Activated T-cell treated with anti-CD3 and anti-CD28 coated beads for 4 hours (primary cell): Measurements from ENCODE around the gene FAM168B.
A peak's percentile ranks its signal among the peaks of the same experiment; 100 is the strongest.

ENCODE experiments used
- DNase-seq: peaks from one replicate; pipeline ENCODE4 v3.0.0-alpha.2; 2020

FAM168B gene

DNA sequence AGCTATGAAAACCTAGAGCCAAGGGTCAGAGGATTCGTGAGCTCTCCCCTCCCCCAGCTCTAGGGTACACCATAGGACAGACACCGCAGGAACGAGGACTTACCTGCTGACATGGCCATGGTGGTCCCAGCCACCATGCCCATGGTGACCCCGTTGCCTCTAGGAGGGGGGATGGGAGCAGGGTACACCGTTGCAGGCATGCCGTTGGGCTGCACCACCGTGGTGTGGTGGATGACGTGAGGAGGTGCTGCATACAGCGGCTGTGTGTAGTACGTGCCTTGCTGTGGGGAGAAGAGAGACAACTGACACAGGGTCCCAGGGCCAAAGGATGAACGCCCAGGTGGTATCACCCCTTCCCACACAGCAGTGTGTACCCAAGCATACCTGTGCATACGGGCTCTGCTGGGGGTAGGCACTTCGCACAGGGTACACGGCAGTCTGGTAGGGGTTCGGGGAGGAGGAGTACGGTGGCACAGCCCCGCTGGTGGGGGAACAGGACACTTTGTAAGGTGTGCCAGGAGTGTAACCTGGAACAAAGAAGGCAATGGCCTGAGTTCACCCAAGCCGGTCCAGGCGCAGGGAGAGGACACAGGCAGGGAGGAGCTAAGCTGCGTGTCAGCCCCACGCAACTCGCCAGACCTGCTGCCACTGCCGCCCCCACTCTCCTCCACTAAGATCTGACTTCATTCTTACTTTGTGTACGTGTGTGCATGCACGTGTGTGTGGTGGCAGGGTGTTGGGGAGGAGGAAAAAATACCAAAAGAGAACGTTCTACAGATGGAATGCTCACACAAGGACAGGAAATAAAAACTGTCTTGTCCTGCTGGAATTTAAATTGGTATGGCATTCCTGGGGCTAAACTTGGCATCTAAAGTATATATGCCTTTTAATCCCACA lies 37.8 kb downstream of the FAM168B start:
- no peak for DNase-seq

DNA sequence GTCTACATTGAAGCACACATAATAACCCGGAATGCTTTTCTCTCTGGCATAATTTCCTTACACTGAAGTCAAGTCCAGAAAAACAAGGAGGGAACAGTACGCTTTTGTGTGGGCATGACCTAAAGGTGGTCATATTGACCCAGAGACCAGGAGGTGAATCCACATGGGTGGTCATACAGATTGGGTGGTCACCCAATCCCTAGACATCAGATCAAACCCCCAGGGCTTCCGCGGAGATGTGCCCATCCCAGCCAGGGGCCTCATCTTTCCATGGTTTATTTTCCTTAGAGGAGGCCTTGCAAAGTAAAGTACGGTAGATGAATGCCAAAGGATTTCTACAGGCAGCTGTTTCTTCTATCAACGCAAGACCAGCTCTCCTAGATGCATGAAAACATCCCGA lies 38.8 kb downstream of the FAM168B start:
- no peak for DNase-seq

DNA sequence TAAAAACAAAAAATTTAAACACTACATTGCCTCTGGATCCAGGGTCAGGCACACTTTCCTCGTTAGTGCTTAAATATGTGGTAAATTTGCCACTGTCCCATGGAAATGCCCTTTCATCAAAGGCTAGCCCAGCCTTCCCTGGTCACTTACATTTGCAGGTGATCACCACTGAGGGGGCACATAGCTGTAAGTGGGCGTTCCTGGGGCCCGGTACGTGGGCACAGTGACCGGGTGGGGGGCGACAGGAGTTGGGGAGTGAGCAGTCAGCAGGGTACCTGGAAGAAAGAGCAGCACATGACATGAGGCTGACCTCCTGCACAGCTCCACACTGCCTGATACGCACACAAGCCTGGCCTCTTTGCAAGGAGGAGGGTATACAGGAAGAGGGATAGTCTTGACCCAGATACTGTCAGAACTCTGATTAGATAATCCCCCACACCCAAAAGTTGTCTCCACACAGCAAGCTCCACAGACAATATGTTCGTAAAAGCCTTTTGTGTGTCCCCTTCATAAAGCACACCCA lies 40.5 kb downstream of the FAM168B start:
- DNase-seq: no peak

DNA sequence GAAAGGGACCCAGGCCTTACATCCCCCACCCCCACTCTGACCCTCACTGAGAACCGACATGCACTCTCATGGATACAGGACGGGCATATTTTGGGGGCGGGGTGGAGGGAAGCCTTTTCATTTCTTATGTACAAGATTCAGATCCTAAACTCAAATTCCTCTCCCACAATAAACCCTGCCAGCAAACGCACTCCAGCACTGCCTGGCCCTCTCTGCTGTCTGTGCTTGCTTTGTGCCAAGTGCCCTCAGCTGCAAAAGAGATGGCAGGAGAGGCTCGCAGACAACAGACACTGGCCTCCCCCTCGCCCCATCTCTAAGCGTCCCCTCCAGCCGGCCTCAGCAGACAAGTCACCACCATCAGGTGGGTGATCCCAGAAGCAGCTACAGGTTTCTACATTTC lies 42.4 kb downstream of the FAM168B start:
- DNase-seq: no peak

DNA sequence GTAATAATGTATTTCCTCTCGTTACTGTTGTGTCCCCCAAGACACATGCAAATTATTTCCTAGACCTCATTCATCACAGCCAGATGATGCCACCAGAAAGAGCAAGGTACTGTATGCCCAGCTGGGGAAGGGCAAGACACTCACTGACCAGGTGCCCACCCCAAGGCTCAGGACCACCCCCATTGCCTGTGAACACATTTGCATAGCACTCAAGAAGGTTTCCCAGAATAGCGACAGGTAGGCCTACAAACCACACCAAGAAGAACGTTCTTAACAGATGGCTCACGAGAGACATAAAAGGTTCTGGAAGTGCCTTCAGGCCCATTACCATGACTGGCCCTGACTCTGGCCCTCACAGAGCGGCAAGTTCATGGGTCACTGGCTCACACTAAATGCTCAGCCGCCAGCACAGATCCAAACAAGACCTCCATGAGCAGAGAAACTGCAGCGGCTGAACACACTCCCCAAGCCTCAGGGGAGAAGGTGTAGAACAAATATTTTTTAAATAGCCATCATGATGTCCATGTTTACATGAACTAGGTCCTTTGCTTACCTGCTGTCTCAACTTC lies 44.0 kb downstream of the FAM168B start:
- DNase-seq: no peak

DNA sequence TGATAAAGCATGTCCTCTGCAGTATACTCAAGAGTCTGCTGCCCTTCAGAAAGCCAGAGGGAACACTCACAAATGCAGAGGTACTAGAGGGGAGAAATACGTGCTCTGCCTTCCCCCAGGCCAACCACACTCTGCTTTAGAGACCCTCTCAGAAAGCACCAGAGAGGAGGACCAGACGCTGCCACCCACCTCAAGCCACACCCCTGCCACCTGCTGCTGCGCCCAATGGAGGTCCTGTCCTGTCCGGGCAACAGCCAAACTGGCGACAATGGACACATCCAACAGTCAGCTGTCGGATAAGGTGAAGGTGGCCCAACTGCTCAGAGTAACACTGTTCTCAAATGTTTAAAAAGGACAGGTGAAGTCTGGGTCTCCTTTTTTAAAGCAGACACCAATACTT lies 44.6 kb downstream of the FAM168B start:
- no peak for DNase-seq

DNA sequence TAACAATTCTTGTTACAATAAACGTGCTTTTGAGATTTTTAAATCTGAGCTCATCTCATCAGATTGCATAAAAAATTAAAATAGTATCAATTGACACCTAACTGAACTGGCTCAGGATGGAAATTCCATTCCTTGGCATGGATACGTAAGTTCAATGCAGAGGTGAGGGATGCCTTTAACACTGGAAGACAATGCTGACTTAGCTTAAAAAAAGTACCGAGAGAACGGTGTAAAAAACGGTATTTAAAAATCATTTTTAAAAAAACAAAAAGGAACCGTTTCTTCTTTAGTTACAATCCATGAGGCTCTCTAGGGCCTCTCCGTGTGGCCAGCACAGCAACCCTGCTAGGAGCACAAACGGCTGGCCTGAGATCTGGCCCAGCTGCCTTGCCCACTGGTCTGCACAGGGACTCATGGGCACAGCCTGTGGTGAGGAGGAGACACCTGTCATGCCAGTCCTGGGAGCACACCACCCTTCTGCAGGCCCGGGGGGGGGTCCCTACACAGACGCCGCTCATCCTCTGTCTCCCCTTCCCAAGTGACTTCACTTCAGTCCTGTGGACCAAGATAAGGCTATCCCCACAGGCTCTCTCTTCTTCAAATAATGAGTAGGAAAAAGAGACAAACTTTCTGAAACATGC lies 45.2 kb downstream of the FAM168B start:
- DNase-seq: no peak

DNA sequence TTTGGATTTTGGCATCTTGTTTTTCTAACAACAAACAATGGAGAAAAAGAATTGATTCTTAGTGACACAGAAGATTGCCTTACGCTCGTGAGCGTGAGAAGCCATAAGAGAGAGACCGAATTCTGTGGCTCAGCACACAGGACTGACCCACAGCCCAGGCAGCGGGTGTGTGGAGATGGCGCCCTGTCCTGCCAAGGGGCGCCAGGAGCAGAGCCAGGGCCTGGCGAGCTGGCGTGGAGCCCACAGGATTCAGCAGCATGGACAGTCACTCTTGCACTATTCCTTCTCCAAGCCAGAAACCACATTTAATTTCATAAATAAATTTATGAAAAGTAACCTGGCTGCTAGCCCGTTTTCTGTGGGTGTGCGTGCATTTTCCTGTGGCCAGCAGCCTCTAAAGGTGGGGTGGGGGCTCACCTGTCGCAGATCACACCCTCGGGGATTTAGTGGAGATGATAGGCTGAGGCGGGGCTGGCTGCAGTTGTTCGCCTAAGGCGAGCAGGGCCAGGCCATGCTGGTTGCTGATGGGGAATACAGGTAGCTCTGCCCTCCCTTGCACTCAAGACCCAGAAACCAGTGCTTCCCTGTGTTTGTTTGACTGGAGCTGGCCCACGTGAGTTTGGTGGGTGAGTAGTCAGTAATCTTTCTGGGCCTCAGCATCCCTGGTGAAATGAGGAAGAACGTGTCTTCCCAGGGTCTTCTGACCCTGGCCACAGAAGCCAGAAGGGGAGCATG lies 46.2 kb downstream of the FAM168B start:
- no peak for DNase-seq

DNA sequence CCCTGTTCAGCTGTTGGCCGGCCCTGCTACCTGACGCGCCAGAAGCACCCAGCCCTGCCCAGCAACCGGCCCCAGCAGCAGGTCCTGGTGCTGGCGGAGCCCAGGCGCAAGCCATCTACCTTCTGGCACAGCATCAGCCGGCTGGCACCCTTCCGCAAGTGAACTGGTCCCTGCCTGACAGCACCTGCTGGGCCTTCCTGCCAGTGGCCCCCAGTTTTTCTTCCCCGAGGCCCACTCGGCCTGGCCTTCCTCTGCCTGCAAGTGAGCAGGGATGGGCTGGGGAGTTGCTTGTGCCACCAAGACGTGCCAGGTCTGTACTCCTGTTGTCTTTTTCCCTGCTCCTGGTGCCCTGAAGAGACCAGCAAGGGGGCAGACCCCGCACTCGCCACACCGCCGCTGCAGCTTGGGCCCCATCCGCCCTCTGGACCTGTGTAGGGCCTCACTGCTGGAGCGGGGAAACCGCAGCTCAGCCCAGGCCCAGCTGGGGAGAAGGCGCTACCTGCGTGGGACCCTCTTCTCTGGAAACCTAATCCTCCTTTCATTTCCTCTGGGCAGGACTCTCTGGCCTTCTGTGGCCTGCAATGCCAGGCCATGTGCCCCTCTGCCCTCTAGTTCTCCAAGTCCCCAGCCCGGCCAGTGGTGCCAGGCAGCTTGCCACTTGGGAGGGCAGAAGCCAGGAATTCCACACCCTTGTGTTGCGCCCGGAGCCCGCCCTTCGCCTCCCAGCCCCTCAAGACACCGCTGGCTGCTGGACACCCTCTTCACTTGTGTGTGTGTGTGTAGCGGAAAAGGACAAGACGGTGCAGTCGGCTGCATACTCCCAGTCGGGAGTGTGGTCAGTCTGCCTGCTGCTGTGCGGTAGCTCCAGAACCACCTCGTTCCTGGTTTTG lies 47.0 kb downstream of the FAM168B start:
- DNase-seq: no peak

DNA sequence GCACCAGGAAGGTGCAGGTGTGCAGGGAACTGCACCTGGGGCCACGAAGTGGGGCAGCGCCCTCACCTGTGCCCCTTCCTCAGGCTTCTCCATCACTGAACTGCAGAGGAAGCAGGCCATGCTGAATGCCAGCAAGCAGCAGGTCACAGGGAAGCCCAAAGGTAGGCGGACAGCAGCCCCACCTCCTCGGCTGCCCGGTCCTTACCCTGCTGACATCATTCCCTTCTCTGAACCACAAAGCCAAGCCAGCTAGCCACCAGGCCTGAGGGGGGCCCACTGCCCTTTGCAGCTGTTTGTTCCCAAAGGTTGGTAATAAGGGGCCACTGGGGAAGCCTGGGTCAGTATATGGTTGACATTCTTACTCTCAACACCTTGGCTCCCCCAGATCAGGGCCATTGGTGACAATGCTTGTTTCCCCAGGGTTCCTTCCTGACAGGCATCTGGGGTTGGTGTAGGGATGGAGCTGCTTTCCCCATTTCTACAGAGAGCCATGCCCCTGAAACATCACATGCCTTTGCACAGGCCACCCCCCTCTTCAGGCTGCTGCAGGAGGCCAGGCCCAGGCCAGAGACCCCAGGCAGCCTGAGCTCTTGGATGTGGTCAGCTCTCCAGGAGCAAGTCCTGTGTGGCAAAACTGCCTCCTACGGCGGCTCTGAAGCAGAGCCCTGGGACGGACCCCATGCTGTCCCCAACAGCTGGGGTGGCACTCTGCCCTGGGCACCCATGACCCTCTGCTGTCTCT lies 47.8 kb downstream of the FAM168B start:
- DNase-seq: no peak

DNA sequence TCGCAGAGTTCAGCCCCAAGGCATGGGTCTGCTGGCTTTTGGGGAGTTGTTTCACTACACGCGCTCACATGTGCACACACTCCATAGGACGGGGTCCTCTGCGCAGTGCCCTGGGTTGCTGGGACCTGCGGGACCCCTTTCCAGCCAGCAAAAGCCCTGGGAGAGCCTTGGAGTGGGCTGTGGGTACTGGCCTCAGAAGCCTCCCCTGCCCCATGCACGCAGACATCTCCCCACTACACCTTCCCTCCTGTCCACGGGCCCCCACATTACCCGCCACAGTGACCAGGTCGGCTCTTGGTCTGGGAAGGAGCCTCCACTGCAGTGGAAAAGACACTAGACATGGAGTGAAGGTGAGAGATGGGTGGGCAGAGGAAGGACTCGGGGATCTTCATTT lies 48.5 kb downstream of the FAM168B start:
- no peak for DNase-seq

DNA sequence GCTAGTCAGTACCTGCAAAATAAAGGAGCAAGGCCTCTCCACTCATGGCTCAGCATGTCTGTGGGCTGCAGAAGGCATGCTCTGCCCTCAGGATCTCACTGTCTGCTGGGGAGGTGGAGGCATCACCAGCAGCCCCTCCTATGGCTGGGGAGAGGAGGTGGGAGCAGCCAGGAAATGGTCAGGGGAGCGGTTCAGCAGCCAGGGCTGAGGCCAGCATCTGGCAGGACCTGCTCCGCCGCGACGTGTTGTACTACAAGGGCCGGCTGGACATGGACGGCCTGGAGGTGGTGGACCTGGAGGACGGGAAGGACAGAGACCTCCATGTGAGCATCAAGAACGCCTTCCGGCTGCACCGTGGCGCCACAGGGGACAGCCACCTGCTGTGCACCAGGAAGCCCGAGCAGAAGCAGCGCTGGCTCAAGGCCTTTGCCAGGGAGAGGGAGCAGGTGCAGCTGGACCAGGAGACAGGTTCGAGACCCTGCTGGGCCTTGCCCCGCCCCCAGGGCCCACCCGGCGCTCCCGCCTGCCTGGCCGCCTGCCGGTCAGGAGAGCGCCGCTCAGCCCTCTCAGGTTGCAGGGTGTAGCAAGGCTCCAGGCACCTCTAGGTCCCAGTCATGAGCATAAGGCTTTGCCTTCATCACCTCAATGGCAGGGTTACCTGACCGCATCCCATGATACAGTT lies 49.0 kb downstream of the FAM168B start:
- DNase-seq: no peak

DNA sequence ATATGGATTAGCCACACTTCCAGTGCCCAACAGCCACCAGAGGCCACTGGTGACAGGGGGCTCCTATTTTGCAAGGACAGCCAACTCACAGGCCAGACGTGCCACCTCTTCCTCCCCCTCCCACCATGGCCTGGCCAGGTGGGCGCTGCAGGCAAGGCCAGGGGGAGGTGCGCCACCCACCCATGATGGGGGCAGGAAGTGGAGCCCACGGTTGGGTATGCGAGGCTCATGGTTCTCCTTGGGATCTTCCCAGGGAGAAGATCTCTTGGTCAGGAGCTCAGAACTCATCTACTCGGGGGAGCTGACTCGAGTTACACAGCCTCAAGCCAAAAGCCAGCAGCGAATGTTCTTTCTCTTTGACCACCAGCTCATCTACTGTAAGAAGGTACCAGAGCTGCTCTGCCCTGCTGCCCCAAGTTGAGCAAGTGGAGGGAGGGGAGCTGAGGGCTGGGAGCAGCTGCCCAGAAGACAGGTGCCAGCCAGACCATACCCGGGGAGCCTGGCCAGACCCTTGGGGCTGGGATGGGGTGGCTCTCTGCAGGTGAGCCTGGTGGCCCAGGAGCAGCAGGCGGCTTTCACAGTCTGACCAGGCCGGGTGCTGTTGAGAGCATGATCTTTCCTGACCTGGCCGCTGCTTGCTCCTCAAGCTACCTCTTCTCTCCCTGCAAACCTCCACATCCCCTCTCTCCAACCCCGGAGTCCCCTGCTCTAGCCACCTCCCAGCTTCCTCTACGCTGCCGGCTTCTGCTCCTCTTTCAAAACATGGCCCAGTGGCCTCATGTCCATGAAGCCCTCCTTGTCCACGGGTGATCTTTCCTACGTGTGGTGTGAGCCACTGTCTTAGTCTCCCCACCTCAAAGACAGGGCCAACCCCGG lies 49.8 kb downstream of the FAM168B start:
- DNase-seq: no peak

DNA sequence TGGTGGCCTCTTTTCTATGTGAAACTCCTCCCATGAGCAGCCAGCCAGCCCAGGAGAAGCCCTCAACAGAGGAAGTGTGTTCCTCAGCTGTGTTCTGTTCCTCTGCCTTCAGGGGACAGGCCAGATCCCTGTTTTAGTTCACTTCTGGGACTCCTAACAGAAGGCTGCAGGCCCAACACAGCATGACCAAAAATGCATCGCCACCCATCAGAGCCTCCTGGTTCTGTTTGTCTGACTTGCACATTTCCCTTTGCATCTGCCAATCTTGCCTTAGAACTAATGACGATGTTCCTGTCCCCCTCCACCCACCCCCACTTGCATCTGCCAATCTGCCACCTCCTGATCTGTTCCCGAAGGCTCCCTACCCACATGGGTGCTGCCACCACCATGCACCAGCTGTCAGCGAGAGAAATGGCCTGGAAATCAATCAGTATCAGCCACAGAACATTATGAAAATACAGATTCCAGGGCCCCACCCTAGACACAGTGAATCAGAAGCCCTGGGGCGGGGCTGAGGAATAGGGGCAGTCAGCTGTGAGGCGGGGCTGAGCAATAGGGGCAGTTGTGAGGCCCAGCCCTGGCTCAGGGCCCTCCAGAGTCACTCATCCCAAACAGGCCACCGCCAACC lies 51.0 kb downstream of the FAM168B start:
- DNase-seq: no peak

DNA sequence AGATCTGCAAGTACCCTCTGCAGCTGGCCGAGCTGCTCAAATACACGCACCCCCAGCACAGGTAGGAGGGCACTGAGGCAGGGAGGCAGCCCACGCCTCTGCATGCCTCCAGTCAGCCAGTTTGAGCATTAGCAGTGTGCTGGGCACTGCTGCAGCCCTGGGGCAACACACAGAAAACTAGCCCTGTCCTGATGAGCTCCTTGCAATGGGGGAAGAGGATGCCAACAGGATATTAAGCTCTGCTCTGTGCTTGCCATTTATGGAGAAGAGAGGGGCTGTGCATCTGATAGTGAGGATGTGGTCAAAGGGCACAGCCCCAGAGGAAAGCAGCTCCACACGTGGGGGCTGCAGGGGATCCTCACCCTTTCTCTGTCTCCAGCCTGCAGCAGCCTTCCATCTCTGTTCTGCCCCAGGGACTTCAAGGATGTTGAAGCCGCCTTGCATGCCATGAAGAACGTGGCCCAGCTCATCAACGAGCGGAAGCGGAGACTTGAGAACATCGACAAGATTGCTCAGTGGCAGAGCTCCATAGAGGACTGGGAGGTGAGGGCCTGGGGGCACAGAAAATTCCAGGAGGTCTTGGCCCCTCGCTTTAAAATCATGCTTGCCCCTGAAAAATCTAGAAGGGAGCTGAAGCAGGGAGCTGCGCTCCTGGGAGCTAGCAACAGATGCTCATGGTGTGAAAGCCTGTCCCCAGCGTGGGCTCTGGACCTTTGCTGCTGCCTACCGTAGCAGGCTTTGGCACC lies 51.7 kb downstream of the FAM168B start:
- DNase-seq: no peak

DNA sequence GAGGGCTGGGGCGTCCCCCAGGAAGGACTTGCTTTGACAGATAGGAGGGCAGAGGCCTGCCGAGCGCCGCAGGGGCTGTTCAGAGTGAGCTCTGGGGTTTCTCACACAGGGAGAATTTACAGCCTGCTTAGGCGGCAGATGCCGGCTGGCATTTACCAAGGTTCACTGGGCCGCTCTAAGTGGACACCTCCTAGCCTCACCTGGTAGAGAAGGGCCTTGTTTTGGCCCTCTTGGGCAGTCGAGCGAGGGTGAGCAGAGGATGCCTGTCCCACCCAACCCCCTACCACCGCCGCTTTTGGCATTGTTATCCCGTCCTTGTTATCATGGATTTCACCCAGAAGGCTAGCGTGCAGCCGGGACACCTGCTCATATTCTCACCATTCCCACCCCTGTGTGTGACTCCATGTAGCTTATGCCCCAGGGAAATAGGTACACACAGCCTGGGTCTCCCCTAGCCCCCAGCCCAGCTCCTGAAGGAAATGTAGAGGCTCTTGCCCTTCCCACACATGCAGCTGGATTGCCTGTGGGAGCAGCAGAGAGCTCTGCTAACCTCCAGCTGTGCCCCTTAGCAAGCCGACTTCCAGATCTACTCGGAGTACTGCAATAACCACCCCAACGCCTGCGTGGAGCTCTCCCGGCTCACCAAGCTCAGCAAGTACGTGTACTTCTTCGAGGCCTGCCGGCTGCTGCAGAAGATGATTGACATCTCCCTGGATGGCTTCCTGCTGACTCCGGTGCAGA lies 52.4 kb downstream of the FAM168B start:
- no peak for DNase-seq

DNA sequence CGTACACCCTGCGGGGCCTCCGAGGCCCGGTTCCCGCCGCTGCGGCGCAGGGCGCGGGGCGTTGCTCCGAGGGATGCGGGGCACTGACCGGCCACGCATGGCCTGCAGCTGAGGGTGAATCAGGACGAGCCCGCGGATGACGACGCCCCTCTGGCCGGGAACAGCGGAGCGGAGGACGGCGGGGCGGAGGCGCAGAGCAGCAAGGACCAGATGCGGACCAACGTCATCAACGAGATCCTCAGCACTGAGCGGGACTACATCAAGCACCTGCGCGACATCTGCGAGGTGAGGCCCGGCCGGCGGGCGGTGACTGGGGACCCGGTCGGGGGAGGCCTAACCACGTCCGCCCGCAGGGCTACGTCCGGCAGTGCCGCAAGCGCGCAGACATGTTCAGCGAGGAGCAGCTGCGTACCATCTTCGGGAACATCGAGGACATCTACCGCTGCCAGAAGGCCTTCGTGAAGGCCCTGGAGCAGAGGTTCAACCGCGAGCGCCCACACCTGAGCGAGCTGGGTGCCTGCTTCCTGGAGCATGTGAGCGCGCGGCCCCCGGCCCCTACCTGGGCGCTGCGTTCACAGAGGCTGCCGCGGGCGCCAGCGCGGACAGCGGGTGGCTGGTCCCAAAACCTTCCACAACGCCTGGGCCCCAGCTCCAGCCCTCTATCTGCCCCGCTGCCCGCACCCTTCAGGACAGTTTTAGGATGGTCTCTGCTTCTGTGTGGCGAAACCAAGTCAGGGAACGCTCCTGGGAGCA lies 53.2 kb downstream of the FAM168B start:
- DNase-seq: peak; percentile 7
